ENCODE data around the gene MT1HL1.

GRCh38 chr1:237048803-237049202 is 44.6 kb upstream of the MT1HL1 start:
- no peak for TF ChIP-seq EZH2phosphoT487 (IDR thresholded peaks at IDR 0.05; ENCODE audit: low read length)
- TF ChIP-seq, protein P1, sequence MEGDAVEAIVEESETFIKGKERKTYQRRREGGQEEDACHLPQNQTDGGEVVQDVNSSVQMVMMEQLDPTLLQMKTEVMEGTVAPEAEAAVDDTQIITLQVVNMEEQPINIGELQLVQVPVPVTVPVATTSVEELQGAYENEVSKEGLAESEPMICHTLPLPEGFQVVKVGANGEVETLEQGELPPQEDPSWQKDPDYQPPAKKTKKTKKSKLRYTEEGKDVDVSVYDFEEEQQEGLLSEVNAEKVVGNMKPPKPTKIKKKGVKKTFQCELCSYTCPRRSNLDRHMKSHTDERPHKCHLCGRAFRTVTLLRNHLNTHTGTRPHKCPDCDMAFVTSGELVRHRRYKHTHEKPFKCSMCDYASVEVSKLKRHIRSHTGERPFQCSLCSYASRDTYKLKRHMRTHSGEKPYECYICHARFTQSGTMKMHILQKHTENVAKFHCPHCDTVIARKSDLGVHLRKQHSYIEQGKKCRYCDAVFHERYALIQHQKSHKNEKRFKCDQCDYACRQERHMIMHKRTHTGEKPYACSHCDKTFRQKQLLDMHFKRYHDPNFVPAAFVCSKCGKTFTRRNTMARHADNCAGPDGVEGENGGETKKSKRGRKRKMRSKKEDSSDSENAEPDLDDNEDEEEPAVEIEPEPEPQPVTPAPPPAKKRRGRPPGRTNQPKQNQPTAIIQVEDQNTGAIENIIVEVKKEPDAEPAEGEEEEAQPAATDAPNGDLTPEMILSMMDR (IDR thresholded peaks at IDR 0.05; ENCODE audit: low read length) = no peak

All from MM.1S (cell line).